ENCODE results near the gene CEACAM20. TPM values are rescaled to one million over a fixed set of nuclear protein-coding genes. Genes with fewer than 3 reads are reported as not detected.
"Not testable (repeated sequence)": the region's sequence is repeated elsewhere in the genome, so short reads cannot be mapped to it uniquely, and the experiment has no call there.

CEACAM20 gene
- total RNA-seq, 2 donors from 2014 or later: not detected

- peaks cover 18% of the 10 kb centered on the region for H3K9me3 ChIP-seq (ENCODE audit: control insufficient read depth, low read length, poor library complexity, severe bottlenecking)
- peaks cover 14% of the 10 kb centered on the region for H3K4me1 Mint-ChIP-seq
- peaks cover 10% of the 10 kb centered on the region for H3K36me3 Mint-ChIP-seq (ENCODE audit: low read depth)
These were observed 29.2 kb downstream of the CEACAM20 start, which contains the start of gene ZNF180 for GRCh38 chr19:44499962-44500949. Gene ZNF180, minus strand, starts transcription at chr19:44500522. Its CDS starts 3,188 bp downstream, at chr19:44497334.

GRCh38 chr19:44499559-44499958, 29.9 kb downstream of the CEACAM20 start:
- Mint-ChIP-seq H3K27ac (peak overlapping the region; percentile 56), H3K27me3 (no peaks in the 10 kb centered on the region), H3K36me3 (ENCODE audit: low read depth) (peaks cover 12% of the 10 kb centered on the region), H3K4me3 (peak overlapping the region; percentile 91), H3K4me1 (peaks cover 14% of the 10 kb centered on the region)
- no peak for ATAC-seq
- DNase-seq: no peak
- H3K9me3 ChIP-seq (ENCODE audit: control insufficient read depth, low read length, poor library complexity, severe bottlenecking): peaks cover 24% of the 10 kb centered on the region

More at GRCh38 chr19:44499962-44500949, 29.2 kb downstream of the CEACAM20 start, which contains the start of gene ZNF180:
- Mint-ChIP-seq H3K27me3 (no peaks in the 10 kb centered on the region), H3K27ac (peak within 1 kb of the TSS; percentile 56), H3K4me3 (peak within 1 kb of the TSS; percentile 91)
- peak; percentile 94 for ATAC-seq
- DNase-seq: peak; percentile 86 to 93 (median 89)

GRCh38 chr19:44498988-44499387, 30.5 kb downstream of the CEACAM20 start:
- Mint-ChIP-seq H3K27ac (peak overlapping the region; percentile 56), H3K27me3 (no peaks in the 10 kb centered on the region), H3K4me1 (peaks cover 14% of the 10 kb centered on the region), H3K36me3 (ENCODE audit: low read depth) (peaks cover 12% of the 10 kb centered on the region), H3K4me3 (peak overlapping the region; percentile 91)
- DNase-seq (no peak), ATAC-seq (no peak)
- H3K9me3 ChIP-seq (ENCODE audit: control insufficient read depth, low read length, poor library complexity, severe bottlenecking): peaks cover 28% of the 10 kb centered on the region

GRCh38 chr19:44496711-44497110, 32.8 kb downstream of the CEACAM20 start:
- peaks cover 43% of the 10 kb centered on the region for H3K9me3 ChIP-seq (ENCODE audit: control insufficient read depth, low read length, poor library complexity, severe bottlenecking)
- DNase-seq: no peak
- Mint-ChIP-seq H3K4me3 (no peak overlapping the region), H3K27me3 (no peaks in the 10 kb centered on the region), H3K4me1 (peaks cover 14% of the 10 kb centered on the region), H3K36me3 (ENCODE audit: low read depth) (peaks cover 15% of the 10 kb centered on the region), H3K27ac (no peak overlapping the region)
- ATAC-seq: no peak

GRCh38 chr19:44476559-44477408, 52.7 kb downstream of the CEACAM20 start:
- no peaks in the 10 kb centered on the region for H3K27me3 Mint-ChIP-seq
- H3K9me3 ChIP-seq (ENCODE audit: control insufficient read depth, low read length, poor library complexity, severe bottlenecking): peaks cover 77% of the 10 kb centered on the region
- DNase-seq: no peak
- H3K4me1 Mint-ChIP-seq: no peaks in the 10 kb centered on the region
- H3K4me3 Mint-ChIP-seq: peak overlapping the region; percentile 6
- peak overlapping the region; percentile 17 for H3K27ac Mint-ChIP-seq
- ATAC-seq: no peak
- peaks cover 10% of the 10 kb centered on the region for H3K36me3 Mint-ChIP-seq (ENCODE audit: low read depth)

- not testable (repeated sequence) for H3K4me1 Mint-ChIP-seq; H3K36me3 Mint-ChIP-seq (ENCODE audit: low read depth); ATAC-seq; H3K27me3 Mint-ChIP-seq; DNase-seq; H3K4me3 Mint-ChIP-seq; H3K27ac Mint-ChIP-seq
- peaks cover 18% of the 10 kb centered on the region for H3K9me3 ChIP-seq (ENCODE audit: control insufficient read depth, low read length, poor library complexity, severe bottlenecking)
These were observed 60.7 kb downstream of the CEACAM20 start for GRCh38 chr19:44468730-44469129.

GRCh38 chr19:44462600-44463286, 66.7 kb downstream of the CEACAM20 start:
- H3K4me3 Mint-ChIP-seq; H3K9me3 ChIP-seq (ENCODE audit: control insufficient read depth, low read length, poor library complexity, severe bottlenecking); H3K27ac Mint-ChIP-seq; H3K4me1 Mint-ChIP-seq; ATAC-seq; DNase-seq; H3K27me3 Mint-ChIP-seq; H3K36me3 Mint-ChIP-seq (ENCODE audit: low read depth): not testable (repeated sequence)

Other genes starting within 250 kb of the CEACAM20 start
- gene ZNF235, start 224.7 kb downstream of the CEACAM20 start, total RNA-seq: 1 to 10 TPM; 4.2 to 5.3 TPM
- not detected for gene ZNF112, start 173.0 kb downstream of the CEACAM20 start, total RNA-seq
- under 1 TPM in 1 of 2 donors, not detected in 1; 0.85 TPM for gene ZNF285, start 128.1 kb downstream of the CEACAM20 start, total RNA-seq
- under 1 TPM in 1 of 2 donors, not detected in 1; 0.25 TPM for gene ZNF229, start 81.2 kb downstream of the CEACAM20 start, total RNA-seq
- 1 to 10 TPM; 5.8 to 6.2 TPM for gene ZNF180, start 29.2 kb downstream of the CEACAM20 start, total RNA-seq
- not detected for gene IGSF23, start 83.9 kb upstream of the CEACAM20 start, total RNA-seq
- under 1 TPM; 0.70 to 0.94 TPM for gene PVR, start 114.2 kb upstream of the CEACAM20 start, total RNA-seq
- gene CEACAM19, start 141.8 kb upstream of the CEACAM20 start, total RNA-seq: under 1 TPM; 0.27 to 0.39 TPM
- not detected for gene CEACAM16, start 169.5 kb upstream of the CEACAM20 start, total RNA-seq
- 100 to 1,000 TPM; 149 to 168 TPM for gene BCL3, start 219.0 kb upstream of the CEACAM20 start, total RNA-seq
- gene CBLC, start 248.2 kb upstream of the CEACAM20 start, total RNA-seq: not detected